DOHH2 (cell line): ENCODE results near the gene UCP3.

Experiments
- CTCF ChIP-seq: fragments of 200-600 bp; sonication (generic); IDR thresholded peaks from one replicate; pipeline ENCODE4 v1.5.1; 2014; ENCODE audit warnings: antibody characterized with exemption, mild to moderate bottlenecking, low read depth, low read length; ENCODE audit not compliant: poor library complexity, severe bottlenecking
- EZH2phosphoT487 ChIP-seq: fragments of 200-600 bp; sonication (generic); IDR thresholded peaks from 2 replicates; pipeline ENCODE4 v1.6.1; 2017; ENCODE audit warnings: borderline replicate concordance, mild to moderate bottlenecking, antibody characterized with exemption, low read length, moderate library complexity, mixed read lengths

- TF ChIP-seq CTCF (no peak), EZH2phosphoT487 (no peak)
These were observed 34.6 kb upstream of the UCP3 start for GRCh38 chr11:74043450-74043849.
